WTC11 (cell line): ENCODE results near the gene FCRL5. TPM values are rescaled to one million over a fixed set of nuclear protein-coding genes. Genes with fewer than 3 reads are reported as not detected.

Experiments
- ATAC-seq: fragments of 200-7000 bp; cut with Tn5 transposase; 2 replicates; pipeline ENCODE4 v1.10.0; 2021; ENCODE audit warnings: mild to moderate bottlenecking, moderate library complexity
- CTCF ChIA-PET: fragments of 300-600 bp; sonication (Branson Sonifier 250); formaldehyde crosslinking; loops from one replicate; lab custom pipeline; 2021; ENCODE audit warnings: antibody characterized with exemption; lab: Charles Lee
- POLR2A ChIA-PET: fragments of 350-600 bp; sonication (Branson Sonifier 250); formaldehyde crosslinking; loops from one replicate; lab custom pipeline; 2021; ENCODE audit warnings: antibody characterized with exemption; lab: Charles Lee
- DNase-seq: peaks from one replicate; pipeline ENCODE4 v3.0.0; 2021; ENCODE audit warnings: low spot score
- H3K27ac Mint-ChIP-seq: 2 replicates; pipeline ENCODE4 v1.8.0; 2021; ENCODE audit warnings: mixed read lengths
- H3K27me3 Mint-ChIP-seq: 2 replicates; pipeline ENCODE4 v1.8.0; 2021; ENCODE audit warnings: low read depth, mild to moderate bottlenecking, moderate library complexity, mixed read lengths
- H3K36me3 Mint-ChIP-seq: 2 replicates; pipeline ENCODE4 v1.8.0; 2021; ENCODE audit warnings: mixed read lengths
- H3K4me1 Mint-ChIP-seq: 2 replicates; pipeline ENCODE4 v1.8.0; 2022; ENCODE audit warnings: mixed read lengths
- H3K4me3 Mint-ChIP-seq: 2 replicates; pipeline ENCODE4 v1.8.0; 2021; ENCODE audit warnings: mild to moderate bottlenecking, moderate library complexity, mixed read lengths
- H3K9me3 Mint-ChIP-seq: 2 replicates; pipeline ENCODE4 v1.8.0; 2021; ENCODE audit warnings: mixed read lengths
- FOXP1 ChIP-seq: sonication (generic); formaldehyde crosslinking; IDR thresholded peaks from 2 replicates; pipeline ENCODE4 v1.8.0; 2022; ENCODE audit warnings: missing genetic modification reagents, mild to moderate bottlenecking, moderate library complexity, borderline replicate concordance
- GRHL2 ChIP-seq: fragments of 250-450 bp; sonication (Bioruptor Pico); IDR thresholded peaks from 2 replicates; pipeline ENCODE4 v1.8.0; 2022; ENCODE audit warnings: mild to moderate bottlenecking, moderate library complexity; ENCODE audit not compliant: insufficient replicate concordance, severe bottlenecking
- NFATC4 ChIP-seq: fragments of 250-450 bp; sonication (Bioruptor Pico); IDR thresholded peaks from 2 replicates; pipeline ENCODE4 v1.9.0; 2021; ENCODE audit warnings: mild to moderate bottlenecking
- RORB ChIP-seq: fragments of 250-450 bp; sonication (Bioruptor Pico); IDR thresholded peaks from 2 replicates; pipeline ENCODE4 v1.9.0; 2021; ENCODE audit warnings: mild to moderate bottlenecking
- SMAD4 ChIP-seq: sonication (generic); formaldehyde crosslinking; IDR thresholded peaks from 2 replicates; pipeline ENCODE4 v1.8.0; 2022; ENCODE audit warnings: mild to moderate bottlenecking, missing genetic modification reagents
- ZNF121 ChIP-seq: sonication (generic); formaldehyde crosslinking; IDR thresholded peaks from 2 replicates; pipeline ENCODE4 v1.8.0; 2023; ENCODE audit warnings: missing genetic modification reagents
- ZNF219 ChIP-seq: sonication (generic); formaldehyde crosslinking; IDR thresholded peaks from 2 replicates; pipeline ENCODE4 v1.8.0; 2023; ENCODE audit warnings: missing genetic modification reagents, mild to moderate bottlenecking, borderline replicate concordance
- ZNF671 ChIP-seq: fragments of 250-450 bp; sonication (Bioruptor Pico); IDR thresholded peaks from 2 replicates; pipeline ENCODE4 v1.8.0; 2021; ENCODE audit warnings: mild to moderate bottlenecking
- total RNA-seq: library from RNA; stranded (reverse); gene quantifications from 3 replicates; pipeline ENCODE4 v1.2.3, GENCODE V29; 2021
- TF ChIP-seq, protein P1 (sequence below): fragments of 200-600 bp; IDR thresholded peaks from 2 replicates; pipeline ENCODE4 v1.8.0; 2022; ENCODE audit warnings: antibody characterized with exemption
- TF ChIP-seq, protein P2 (sequence below): sonication (generic); formaldehyde crosslinking; IDR thresholded peaks from 2 replicates; pipeline ENCODE4 v1.8.1; 2022; ENCODE audit warnings: mild to moderate bottlenecking, missing genetic modification reagents, moderate library complexity, borderline replicate concordance
- TF ChIP-seq, protein P3 (sequence below): sonication (generic); formaldehyde crosslinking; IDR thresholded peaks from 2 replicates; pipeline ENCODE4 v1.8.1; 2022; ENCODE audit warnings: low read depth, mild to moderate bottlenecking, moderate library complexity, missing genetic modification reagents, borderline replicate concordance
- TF ChIP-seq, protein P4 (sequence below): fragments of 250-450 bp; sonication (Bioruptor Pico); IDR thresholded peaks from 2 replicates; pipeline ENCODE4 v1.9.0; 2021; ENCODE audit warnings: mild to moderate bottlenecking
- TF ChIP-seq, protein P5 (sequence below): sonication (generic); formaldehyde crosslinking; conservative IDR thresholded peaks from 2 replicates; pipeline ENCODE4 v1.8.1; 2023; ENCODE audit warnings: mild to moderate bottlenecking, low read depth, missing genetic modification reagents, moderate library complexity
- TF ChIP-seq, protein P6 (sequence below): sonication (generic); formaldehyde crosslinking; IDR thresholded peaks from 2 replicates; pipeline ENCODE4 v1.8.0; 2023; ENCODE audit warnings: missing genetic modification reagents, mild to moderate bottlenecking, borderline replicate concordance

Gene FCRL5
- total RNA-seq, 1 experiment from 2014 or later: 0.70 TPM

DNA sequence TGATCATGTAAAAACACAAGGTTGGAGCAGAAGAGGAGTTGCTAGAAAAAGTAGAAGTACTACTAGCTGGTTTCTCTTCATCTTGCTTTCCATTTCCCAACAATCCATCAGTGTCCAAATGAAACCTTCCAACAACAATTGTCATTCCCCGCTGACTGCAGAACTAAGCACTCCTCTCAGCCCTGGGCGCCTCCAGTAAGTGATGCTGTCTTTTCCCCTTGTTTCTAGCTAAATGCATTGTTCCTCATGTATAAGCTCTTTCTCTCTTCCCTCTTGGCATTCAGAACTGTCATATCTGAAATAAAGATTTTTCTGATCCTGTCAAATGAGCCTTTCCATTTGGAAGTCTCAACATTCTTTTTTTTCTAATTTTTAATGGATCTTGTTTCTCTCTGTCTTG is 68.7 kb downstream of the FCRL5 start (continued):
- TF ChIP-seq, protein P1, sequence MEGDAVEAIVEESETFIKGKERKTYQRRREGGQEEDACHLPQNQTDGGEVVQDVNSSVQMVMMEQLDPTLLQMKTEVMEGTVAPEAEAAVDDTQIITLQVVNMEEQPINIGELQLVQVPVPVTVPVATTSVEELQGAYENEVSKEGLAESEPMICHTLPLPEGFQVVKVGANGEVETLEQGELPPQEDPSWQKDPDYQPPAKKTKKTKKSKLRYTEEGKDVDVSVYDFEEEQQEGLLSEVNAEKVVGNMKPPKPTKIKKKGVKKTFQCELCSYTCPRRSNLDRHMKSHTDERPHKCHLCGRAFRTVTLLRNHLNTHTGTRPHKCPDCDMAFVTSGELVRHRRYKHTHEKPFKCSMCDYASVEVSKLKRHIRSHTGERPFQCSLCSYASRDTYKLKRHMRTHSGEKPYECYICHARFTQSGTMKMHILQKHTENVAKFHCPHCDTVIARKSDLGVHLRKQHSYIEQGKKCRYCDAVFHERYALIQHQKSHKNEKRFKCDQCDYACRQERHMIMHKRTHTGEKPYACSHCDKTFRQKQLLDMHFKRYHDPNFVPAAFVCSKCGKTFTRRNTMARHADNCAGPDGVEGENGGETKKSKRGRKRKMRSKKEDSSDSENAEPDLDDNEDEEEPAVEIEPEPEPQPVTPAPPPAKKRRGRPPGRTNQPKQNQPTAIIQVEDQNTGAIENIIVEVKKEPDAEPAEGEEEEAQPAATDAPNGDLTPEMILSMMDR: no peak
- TF ChIP-seq ZNF219 (CRISPR knock-in tag): no peak
- TF ChIP-seq ZNF121: no peak
- TF ChIP-seq, protein P2, sequence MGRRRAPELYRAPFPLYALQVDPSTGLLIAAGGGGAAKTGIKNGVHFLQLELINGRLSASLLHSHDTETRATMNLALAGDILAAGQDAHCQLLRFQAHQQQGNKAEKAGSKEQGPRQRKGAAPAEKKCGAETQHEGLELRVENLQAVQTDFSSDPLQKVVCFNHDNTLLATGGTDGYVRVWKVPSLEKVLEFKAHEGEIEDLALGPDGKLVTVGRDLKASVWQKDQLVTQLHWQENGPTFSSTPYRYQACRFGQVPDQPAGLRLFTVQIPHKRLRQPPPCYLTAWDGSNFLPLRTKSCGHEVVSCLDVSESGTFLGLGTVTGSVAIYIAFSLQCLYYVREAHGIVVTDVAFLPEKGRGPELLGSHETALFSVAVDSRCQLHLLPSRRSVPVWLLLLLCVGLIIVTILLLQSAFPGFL (CRISPR knock-in tag): no peak
- no peak for TF ChIP-seq FOXP1 (CRISPR knock-in tag)
- no peak for TF ChIP-seq RORB
- TF ChIP-seq, protein P3, sequence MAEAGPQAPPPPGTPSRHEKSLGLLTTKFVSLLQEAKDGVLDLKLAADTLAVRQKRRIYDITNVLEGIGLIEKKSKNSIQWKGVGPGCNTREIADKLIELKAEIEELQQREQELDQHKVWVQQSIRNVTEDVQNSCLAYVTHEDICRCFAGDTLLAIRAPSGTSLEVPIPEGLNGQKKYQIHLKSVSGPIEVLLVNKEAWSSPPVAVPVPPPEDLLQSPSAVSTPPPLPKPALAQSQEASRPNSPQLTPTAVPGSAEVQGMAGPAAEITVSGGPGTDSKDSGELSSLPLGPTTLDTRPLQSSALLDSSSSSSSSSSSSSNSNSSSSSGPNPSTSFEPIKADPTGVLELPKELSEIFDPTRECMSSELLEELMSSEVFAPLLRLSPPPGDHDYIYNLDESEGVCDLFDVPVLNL (CRISPR knock-in tag): no peak
- TF ChIP-seq, protein P4, sequence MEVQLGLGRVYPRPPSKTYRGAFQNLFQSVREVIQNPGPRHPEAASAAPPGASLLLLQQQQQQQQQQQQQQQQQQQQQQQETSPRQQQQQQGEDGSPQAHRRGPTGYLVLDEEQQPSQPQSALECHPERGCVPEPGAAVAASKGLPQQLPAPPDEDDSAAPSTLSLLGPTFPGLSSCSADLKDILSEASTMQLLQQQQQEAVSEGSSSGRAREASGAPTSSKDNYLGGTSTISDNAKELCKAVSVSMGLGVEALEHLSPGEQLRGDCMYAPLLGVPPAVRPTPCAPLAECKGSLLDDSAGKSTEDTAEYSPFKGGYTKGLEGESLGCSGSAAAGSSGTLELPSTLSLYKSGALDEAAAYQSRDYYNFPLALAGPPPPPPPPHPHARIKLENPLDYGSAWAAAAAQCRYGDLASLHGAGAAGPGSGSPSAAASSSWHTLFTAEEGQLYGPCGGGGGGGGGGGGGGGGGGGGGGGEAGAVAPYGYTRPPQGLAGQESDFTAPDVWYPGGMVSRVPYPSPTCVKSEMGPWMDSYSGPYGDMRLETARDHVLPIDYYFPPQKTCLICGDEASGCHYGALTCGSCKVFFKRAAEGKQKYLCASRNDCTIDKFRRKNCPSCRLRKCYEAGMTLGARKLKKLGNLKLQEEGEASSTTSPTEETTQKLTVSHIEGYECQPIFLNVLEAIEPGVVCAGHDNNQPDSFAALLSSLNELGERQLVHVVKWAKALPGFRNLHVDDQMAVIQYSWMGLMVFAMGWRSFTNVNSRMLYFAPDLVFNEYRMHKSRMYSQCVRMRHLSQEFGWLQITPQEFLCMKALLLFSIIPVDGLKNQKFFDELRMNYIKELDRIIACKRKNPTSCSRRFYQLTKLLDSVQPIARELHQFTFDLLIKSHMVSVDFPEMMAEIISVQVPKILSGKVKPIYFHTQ (CRISPR knock-in tag): no peak
- TF ChIP-seq SMAD4 (CRISPR knock-in tag): no peak

DNA sequence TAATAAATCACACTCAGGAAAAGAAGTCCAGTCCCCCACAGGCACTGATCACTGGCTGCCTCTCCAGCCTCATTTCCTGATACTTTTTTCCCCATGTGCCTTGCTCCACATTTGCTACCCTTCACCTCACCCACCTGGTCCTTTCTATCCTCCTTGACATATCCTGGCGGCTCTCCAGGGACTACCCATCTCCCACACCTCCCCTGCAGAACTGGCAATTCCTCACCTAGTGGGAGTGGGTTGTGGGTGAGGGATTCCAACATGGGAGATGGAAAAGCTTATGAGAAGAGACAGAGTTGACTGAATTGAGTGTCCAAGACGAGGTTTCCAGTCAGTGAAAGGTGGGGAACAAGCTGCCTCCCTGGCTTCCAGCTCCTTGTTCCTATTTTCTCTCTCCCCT is 69.6 kb downstream of the FCRL5 start:
- Mint-ChIP-seq H3K27ac (no peak overlapping the region), H3K9me3 (peaks cover 23% of the 10 kb centered on the region), H3K27me3 (no peaks in the 10 kb centered on the region), H3K36me3 (peaks cover 8% of the 10 kb centered on the region; the same call in 1 of the 2 replicates), H3K4me3 (no peak overlapping the region), H3K4me1 (peaks cover 9% of the 10 kb centered on the region)
- DNase-seq (no peak), ATAC-seq (no peak)
- TF ChIP-seq RORB (no peak), FOXP1 (CRISPR knock-in tag) (no peak), ZNF671 (CRISPR knock-in tag) (no peak)
- TF ChIP-seq, protein P5, sequence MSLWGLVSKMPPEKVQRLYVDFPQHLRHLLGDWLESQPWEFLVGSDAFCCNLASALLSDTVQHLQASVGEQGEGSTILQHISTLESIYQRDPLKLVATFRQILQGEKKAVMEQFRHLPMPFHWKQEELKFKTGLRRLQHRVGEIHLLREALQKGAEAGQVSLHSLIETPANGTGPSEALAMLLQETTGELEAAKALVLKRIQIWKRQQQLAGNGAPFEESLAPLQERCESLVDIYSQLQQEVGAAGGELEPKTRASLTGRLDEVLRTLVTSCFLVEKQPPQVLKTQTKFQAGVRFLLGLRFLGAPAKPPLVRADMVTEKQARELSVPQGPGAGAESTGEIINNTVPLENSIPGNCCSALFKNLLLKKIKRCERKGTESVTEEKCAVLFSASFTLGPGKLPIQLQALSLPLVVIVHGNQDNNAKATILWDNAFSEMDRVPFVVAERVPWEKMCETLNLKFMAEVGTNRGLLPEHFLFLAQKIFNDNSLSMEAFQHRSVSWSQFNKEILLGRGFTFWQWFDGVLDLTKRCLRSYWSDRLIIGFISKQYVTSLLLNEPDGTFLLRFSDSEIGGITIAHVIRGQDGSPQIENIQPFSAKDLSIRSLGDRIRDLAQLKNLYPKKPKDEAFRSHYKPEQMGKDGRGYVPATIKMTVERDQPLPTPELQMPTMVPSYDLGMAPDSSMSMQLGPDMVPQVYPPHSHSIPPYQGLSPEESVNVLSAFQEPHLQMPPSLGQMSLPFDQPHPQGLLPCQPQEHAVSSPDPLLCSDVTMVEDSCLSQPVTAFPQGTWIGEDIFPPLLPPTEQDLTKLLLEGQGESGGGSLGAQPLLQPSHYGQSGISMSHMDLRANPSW (CRISPR knock-in tag): no peak
- ChIA-PET POLR2A (no interaction called here), CTCF (interaction anchor here (0.9 kb wide), 1 partner anchor 79 kb away, joined by 4 read pairs; no protein-coding TSS in a partner anchor)

DNA sequence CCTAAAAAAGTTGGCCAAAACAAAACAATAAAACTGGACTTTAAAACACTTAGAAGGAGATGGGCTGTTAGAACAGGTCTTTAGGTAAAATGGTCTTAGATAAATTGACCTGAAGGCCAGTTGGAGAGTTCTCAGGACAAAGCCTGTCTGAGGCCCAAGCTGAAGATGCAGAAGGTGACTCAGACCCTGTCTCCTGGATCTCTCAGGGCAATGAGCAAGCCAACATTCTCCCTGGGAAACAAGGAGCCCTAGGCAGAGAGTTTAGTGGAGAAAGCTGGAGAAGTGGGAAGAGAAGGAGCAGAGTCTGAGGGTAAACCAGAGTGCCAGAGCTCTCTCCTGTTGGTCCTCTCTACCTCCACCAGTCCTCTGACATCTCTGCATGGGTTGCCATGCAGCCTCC is 70.1 kb downstream of the FCRL5 start:
- ATAC-seq: no peak
- Mint-ChIP-seq H3K9me3 (peaks cover 27% of the 10 kb centered on the region), H3K4me1 (peaks cover 9% of the 10 kb centered on the region), H3K27ac (no peak overlapping the region), H3K27me3 (no peaks in the 10 kb centered on the region), H3K36me3 (peaks cover 8% of the 10 kb centered on the region; the same call in 1 of the 2 replicates), H3K4me3 (no peak overlapping the region)
- POLR2A ChIA-PET: no interaction called here
- no peak for DNase-seq
- CTCF ChIA-PET: interaction anchor here (0.9 to 1.0 kb wide), 2 partner anchors 23 to 79 kb away, joined by 4 to 5 read pairs; no protein-coding TSS in a partner anchor
- TF ChIP-seq, protein P6, sequence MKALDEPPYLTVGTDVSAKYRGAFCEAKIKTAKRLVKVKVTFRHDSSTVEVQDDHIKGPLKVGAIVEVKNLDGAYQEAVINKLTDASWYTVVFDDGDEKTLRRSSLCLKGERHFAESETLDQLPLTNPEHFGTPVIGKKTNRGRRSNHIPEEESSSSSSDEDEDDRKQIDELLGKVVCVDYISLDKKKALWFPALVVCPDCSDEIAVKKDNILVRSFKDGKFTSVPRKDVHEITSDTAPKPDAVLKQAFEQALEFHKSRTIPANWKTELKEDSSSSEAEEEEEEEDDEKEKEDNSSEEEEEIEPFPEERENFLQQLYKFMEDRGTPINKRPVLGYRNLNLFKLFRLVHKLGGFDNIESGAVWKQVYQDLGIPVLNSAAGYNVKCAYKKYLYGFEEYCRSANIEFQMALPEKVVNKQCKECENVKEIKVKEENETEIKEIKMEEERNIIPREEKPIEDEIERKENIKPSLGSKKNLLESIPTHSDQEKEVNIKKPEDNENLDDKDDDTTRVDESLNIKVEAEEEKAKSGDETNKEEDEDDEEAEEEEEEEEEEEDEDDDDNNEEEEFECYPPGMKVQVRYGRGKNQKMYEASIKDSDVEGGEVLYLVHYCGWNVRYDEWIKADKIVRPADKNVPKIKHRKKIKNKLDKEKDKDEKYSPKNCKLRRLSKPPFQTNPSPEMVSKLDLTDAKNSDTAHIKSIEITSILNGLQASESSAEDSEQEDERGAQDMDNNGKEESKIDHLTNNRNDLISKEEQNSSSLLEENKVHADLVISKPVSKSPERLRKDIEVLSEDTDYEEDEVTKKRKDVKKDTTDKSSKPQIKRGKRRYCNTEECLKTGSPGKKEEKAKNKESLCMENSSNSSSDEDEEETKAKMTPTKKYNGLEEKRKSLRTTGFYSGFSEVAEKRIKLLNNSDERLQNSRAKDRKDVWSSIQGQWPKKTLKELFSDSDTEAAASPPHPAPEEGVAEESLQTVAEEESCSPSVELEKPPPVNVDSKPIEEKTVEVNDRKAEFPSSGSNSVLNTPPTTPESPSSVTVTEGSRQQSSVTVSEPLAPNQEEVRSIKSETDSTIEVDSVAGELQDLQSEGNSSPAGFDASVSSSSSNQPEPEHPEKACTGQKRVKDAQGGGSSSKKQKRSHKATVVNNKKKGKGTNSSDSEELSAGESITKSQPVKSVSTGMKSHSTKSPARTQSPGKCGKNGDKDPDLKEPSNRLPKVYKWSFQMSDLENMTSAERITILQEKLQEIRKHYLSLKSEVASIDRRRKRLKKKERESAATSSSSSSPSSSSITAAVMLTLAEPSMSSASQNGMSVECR (CRISPR knock-in tag): no peak
- TF ChIP-seq GRHL2 (CRISPR knock-in tag) (no peak), NFATC4 (CRISPR knock-in tag) (no peak)
